Measurements from ENCODE around the gene MROH2A.

Gene MROH2A

DNA sequence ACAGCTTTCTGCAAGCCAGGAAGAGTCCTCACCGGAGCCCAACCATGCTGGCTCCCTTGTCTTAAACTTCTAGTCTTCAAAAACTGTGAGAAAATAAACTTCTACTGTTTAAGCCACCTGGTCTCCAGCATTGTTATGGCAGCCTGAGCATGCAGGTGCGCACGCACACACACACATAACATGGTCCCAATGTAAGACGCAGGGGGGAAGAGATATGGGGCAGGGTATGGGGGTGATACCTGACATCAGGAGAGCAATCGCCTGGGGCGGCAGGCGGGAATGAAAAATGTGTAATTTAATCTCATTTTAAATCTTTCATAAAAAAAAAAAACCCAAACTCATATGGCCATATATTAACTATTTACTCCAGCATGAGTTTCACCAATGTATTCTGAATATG, 58.2 kb downstream of the MROH2A start:
- TF ChIP-seq, protein P1, sequence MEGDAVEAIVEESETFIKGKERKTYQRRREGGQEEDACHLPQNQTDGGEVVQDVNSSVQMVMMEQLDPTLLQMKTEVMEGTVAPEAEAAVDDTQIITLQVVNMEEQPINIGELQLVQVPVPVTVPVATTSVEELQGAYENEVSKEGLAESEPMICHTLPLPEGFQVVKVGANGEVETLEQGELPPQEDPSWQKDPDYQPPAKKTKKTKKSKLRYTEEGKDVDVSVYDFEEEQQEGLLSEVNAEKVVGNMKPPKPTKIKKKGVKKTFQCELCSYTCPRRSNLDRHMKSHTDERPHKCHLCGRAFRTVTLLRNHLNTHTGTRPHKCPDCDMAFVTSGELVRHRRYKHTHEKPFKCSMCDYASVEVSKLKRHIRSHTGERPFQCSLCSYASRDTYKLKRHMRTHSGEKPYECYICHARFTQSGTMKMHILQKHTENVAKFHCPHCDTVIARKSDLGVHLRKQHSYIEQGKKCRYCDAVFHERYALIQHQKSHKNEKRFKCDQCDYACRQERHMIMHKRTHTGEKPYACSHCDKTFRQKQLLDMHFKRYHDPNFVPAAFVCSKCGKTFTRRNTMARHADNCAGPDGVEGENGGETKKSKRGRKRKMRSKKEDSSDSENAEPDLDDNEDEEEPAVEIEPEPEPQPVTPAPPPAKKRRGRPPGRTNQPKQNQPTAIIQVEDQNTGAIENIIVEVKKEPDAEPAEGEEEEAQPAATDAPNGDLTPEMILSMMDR (IDR thresholded peaks at IDR 0.05; ENCODE audit: insufficient read depth, low read depth, low read length, missing control alignments): no peak
- no peak overlapping the region for H3K4me3 ChIP-seq (ENCODE audit: low read depth, low read length)
- DNase-seq (ENCODE audit: low read depth): no peak

DNA sequence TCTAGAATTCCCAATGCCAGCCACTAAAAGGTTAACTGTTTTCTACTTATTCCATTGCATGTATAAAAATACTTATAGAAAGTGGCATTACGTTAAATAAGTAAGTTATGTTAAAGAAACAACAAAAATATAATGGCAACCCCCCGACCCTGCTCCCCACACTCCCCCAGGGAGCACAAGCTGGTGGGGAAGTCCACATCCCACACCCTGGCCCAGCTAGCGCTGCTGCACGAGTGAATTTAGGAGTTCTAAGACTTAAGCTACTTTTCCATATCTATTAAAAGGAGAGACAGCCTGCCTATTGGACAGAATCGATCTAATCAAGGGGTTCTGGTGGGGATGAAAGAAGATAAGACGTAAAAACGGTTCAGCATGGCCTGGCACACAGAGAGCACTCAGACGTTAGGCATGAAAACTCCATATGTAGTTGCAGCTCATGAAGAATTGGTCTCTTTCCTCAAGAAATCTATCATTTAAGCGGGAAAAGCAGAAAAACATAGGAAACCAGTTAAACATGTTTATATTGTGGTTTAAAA, 59.6 kb downstream of the MROH2A start:
- TF ChIP-seq, protein P1 (IDR thresholded peaks at IDR 0.05; ENCODE audit: insufficient read depth, low read depth, low read length, missing control alignments): no peak
- no peak overlapping the region for H3K4me3 ChIP-seq (ENCODE audit: low read depth, low read length)
- no peak for DNase-seq (ENCODE audit: low read depth)

DNA sequence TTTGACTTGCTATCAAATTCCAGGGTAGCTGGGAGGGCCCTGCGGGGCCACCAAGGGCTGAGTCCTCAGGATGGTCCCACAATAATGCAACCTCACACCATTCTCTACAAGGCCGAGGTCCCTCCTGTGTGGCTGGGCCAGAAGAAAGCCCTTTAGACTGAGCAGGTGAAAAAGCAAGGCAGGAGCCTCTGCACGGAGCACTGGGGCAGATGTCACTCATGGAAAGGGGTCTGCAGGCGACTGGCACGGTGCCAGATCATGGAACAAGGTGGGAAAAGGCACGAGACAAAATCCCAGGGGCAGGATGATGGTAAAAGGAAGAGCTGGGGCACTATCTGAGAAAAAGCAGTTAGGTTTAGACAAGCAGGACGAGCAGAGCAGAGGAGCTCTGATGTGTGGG, 60.1 kb downstream of the MROH2A start:
- DNase-seq (ENCODE audit: low read depth): no peak
- no peak overlapping the region for H3K4me3 ChIP-seq (ENCODE audit: low read depth, low read length)
- TF ChIP-seq, protein P1 (IDR thresholded peaks at IDR 0.05; ENCODE audit: insufficient read depth, low read depth, low read length, missing control alignments): no peak

DNA sequence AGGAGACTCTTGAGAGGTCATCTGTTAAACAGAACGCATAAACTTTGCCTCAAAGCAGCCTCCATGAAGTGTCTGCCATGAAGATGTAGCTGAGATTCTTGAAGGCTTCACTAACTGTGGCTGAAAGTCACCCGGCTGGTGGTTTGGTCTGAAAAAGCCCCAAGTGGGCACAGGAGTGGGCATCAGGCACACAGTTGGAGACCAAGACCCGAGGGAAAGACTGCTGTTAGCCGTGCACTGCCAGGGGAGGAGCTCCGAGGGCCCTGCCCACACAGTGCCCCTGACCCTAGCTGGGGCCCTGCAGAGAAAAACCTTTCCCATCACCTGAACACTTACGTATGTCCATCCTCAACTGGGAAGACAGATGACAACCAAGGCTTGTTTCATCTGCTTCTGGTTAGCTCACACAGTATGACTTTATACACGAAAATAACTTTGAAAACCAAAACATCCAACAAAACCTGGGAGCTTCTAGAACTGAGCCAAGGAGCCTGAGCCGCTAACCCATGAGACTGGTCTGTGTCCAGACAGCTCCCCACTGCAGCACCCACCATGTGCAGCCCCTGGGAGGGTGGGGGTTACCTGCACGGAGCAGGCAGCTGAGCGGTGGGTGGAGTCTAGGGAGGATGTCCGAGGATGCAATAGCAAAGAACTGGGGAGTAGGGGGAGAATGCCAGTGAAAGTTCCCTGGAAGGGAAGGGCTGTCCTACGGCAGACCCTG, 60.8 kb downstream of the MROH2A start:
- no peak overlapping the region for H3K4me3 ChIP-seq (ENCODE audit: low read depth, low read length)
- TF ChIP-seq, protein P1 (IDR thresholded peaks at IDR 0.05; ENCODE audit: insufficient read depth, low read depth, low read length, missing control alignments): no peak
- DNase-seq (ENCODE audit: low read depth): no peak

DNA sequence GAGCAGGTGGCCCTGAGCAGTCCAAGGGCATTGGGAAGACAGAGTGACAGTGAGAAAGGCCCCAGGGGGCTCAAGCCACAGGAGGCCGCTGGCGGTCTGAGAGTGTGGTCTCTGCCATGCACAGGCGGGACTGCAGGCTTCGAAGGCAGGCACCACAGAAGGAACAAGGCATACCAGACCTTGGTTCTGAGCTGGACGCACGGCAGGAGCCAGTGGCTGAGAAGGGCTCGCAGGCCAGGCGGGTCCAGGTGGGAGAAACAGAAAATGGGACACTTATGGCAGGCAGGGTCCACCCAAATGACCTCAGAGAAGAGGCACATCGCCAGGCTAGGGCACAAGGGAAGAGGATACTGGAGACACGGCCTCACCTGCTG, 61.3 kb downstream of the MROH2A start:
- TF ChIP-seq, protein P1 (IDR thresholded peaks at IDR 0.05; ENCODE audit: insufficient read depth, low read depth, low read length, missing control alignments): no peak
- H3K4me3 ChIP-seq (ENCODE audit: low read depth, low read length): no peak overlapping the region
- DNase-seq (ENCODE audit: low read depth): no peak

DNA sequence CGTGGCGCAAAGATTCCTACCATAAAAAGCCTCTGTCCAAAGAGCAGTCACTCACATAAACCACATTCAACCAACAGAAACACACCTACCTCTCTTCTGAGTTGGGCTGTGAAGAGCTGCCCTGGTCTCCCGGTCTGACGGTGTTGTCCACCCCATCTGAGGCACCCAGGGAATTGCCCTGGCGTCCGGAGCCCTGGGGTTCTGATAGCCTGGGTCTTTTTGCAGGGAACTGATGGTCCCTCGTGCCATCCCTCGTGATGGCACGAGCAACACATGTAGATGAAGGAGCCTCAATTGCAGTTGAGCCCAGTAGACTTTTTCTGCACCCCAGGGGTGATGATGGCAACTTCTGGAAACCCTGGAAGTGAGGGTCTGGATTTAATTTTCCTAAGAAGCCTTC, 62.4 kb downstream of the MROH2A start:
- H3K4me3 ChIP-seq (ENCODE audit: low read depth, low read length): no peak overlapping the region
- DNase-seq (ENCODE audit: low read depth): no peak
- TF ChIP-seq, protein P1 (IDR thresholded peaks at IDR 0.05; ENCODE audit: insufficient read depth, low read depth, low read length, missing control alignments): no peak

DNA sequence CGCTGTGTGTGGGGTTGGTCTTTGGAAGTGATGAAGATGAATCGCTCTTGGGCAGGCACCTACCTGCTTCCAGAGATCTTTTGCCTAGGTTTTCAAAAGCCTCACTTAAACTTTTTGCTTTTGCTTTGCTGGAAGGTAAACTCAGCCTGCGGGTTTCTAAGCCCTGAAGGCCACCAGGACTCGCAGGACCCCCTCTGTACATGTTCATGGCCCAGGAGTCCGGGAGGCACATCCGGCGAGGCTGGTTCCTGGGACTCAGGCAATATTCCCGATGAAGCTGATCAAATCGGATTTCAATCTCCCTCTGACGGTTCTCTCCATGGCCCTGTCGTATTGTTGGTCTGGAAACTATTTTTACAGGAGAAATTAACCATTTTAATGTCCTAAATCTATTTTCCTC, 63.1 kb downstream of the MROH2A start:
- no peak for DNase-seq (ENCODE audit: low read depth)
- TF ChIP-seq, protein P1 (IDR thresholded peaks at IDR 0.05; ENCODE audit: insufficient read depth, low read depth, low read length, missing control alignments): no peak
- H3K4me3 ChIP-seq (ENCODE audit: low read depth, low read length): no peak overlapping the region
